GM12875 (cell line): Measurements from ENCODE around the gene CAPN8.

Experiments used
- H3K4me3 ChIP-seq: one replicate; pipeline ENCODE4 v1.5.1; 2011; ENCODE audit warnings: low read depth, low read length, control low read depth
- TF ChIP-seq, protein P1 (sequence below): IDR thresholded peaks from 2 replicates; pipeline ENCODE4 v1.5.1; 2011; ENCODE audit warnings: low read depth, mild to moderate bottlenecking, control low read depth, inconsistent platforms, low read length, moderate library complexity, borderline replicate concordance; ENCODE audit not compliant: insufficient read depth

CAPN8 gene

DNA sequence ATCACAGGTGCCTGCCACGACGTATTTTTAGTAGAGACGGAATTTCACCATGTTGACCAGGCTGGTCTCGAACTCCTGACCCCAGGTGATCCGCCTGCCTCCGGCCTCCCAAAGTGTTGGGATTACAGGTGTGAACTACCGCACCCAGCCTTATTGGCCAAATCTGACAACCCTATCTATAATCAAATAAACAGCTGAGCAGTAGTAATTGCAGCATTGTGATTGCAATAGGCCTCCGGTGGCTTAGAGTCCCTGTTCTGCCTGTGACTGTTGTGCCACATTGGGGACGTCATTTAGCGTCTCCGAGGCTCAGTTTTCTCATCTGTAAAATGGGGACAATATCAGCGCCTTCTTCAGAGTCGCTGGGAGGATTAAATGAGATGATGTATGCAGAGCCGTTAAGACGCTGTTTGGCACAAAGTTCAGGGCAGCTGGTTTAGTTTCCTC lies 46.3 kb upstream of the CAPN8 start:
- TF ChIP-seq, protein P1, sequence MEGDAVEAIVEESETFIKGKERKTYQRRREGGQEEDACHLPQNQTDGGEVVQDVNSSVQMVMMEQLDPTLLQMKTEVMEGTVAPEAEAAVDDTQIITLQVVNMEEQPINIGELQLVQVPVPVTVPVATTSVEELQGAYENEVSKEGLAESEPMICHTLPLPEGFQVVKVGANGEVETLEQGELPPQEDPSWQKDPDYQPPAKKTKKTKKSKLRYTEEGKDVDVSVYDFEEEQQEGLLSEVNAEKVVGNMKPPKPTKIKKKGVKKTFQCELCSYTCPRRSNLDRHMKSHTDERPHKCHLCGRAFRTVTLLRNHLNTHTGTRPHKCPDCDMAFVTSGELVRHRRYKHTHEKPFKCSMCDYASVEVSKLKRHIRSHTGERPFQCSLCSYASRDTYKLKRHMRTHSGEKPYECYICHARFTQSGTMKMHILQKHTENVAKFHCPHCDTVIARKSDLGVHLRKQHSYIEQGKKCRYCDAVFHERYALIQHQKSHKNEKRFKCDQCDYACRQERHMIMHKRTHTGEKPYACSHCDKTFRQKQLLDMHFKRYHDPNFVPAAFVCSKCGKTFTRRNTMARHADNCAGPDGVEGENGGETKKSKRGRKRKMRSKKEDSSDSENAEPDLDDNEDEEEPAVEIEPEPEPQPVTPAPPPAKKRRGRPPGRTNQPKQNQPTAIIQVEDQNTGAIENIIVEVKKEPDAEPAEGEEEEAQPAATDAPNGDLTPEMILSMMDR, result no peak
- peak overlapping the region; percentile 62 for H3K4me3 ChIP-seq

- TF ChIP-seq, protein P1, result no peak
- no peak overlapping the region for H3K4me3 ChIP-seq
Measured at GRCh38 chr1:223711173-223711572, 45.7 kb upstream of the CAPN8 start.

GRCh38 chr1:223710179-223711133 lies 45.0 kb upstream of the CAPN8 start:
- H3K4me3 ChIP-seq, result no peak overlapping the region
- TF ChIP-seq, protein P1, result no peak

- no peak overlapping the region for H3K4me3 ChIP-seq
- TF ChIP-seq, protein P1, result no peak
Measured at GRCh38 chr1:223709598-223709997, 44.1 kb upstream of the CAPN8 start.

GRCh38 chr1:223708651-223709268 lies 43.3 kb upstream of the CAPN8 start:
- no peak overlapping the region for H3K4me3 ChIP-seq
- TF ChIP-seq, protein P1, result no peak

DNA sequence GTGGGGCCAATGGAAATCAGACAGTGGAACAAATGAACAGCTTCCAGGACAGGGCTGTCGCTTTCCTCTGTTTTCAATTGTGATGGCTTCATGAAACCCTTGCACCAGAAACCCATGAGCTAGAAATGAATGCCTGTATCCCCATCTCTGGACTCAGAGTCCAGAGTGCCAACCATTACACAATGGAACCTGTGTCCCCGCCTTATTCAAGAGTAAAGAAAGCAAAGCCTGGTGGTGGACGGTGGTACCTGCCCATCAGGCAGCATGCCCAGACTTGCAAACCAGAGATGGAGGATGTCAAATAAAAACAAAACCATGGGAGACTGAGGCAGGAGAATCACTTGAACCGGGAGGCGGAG lies 42.5 kb upstream of the CAPN8 start:
- TF ChIP-seq, protein P1, result no peak
- no peak overlapping the region for H3K4me3 ChIP-seq
